ENCODE data around the gene GBP5. TPM values are rescaled to one million over a fixed set of nuclear protein-coding genes. Genes with fewer than 3 reads are reported as not detected.

GBP5 gene
- total RNA-seq, 4 donors from 2014 or later, result 0.42 to 3.0 (median 0.73) TPM

- Histone ChIP-seq H3K4me1 (peaks cover 0 to 29% (median 21%) of the 10 kb centered on the region in 4 donors), H3K36me3 (no peaks in the 10 kb centered on the region), H3K9me3 (no peaks in the 10 kb centered on the region), H3K27ac (replicated peaks in 1 of 4) (peak overlapping the region in 1 of 4 donors; percentile 72), H3K27me3 (no peaks in the 10 kb centered on the region), H3K4me3 (no peak overlapping the region)
- intact Hi-C loops (cut with DNase I), result no loop called here
- no peak for TF ChIP-seq POLR2A (IDR thresholded peaks at IDR 0.05; ENCODE audit: low read depth)
- no peak for TF ChIP-seq POLR2AphosphoS5 (IDR thresholded peaks at IDR 0.05)
- TF ChIP-seq CTCF (IDR thresholded peaks at IDR 0.05), result no peak
- TF ChIP-seq EP300 (IDR thresholded peaks at IDR 0.05), result no peak
- no peak for DNase-seq (ENCODE audit: extremely low spot score)
- WGBS, result 97% methylated on average over 8 of the region's 13 CpGs
These were observed 691 bp upstream of the GBP5 start for GRCh38 chr1:89273324-89273778.

- WGBS, result 58% methylated on average over 3 of the region's 3 CpGs
- intact Hi-C loops (cut with DNase I), result no loop called here
- no peak for DNase-seq (ENCODE audit: extremely low spot score)
- H3K27me3 ChIP-seq, result no peaks in the 10 kb centered on the region
- H3K4me1 ChIP-seq, result peaks cover 0 to 29% (median 21%) of the 10 kb centered on the region in 4 donors
- TF ChIP-seq EP300 (IDR thresholded peaks at IDR 0.05) (no peak), POLR2AphosphoS5 (IDR thresholded peaks at IDR 0.05) (no peak), POLR2A (IDR thresholded peaks at IDR 0.05; ENCODE audit: low read depth) (no peak), CTCF (IDR thresholded peaks at IDR 0.05) (no peak)
- peak overlapping the region in 2 of 4 donors; percentile 11 to 13 for H3K27ac ChIP-seq (replicated peaks in 1 of 4)
- no peaks in the 10 kb centered on the region for H3K36me3 ChIP-seq
- peak overlapping the region in 1 of 4 donors; percentile 7 for H3K4me3 ChIP-seq
- H3K9me3 ChIP-seq, result no peaks in the 10 kb centered on the region
These were observed 1.2 kb downstream of the GBP5 start for GRCh38 chr1:89271341-89272015.

- Histone ChIP-seq H3K36me3 (no peaks in the 10 kb centered on the region), H3K4me3 (no peak overlapping the region), H3K27me3 (no peaks in the 10 kb centered on the region), H3K27ac (replicated peaks in 1 of 4) (no peak overlapping the region), H3K9me3 (no peaks in the 10 kb centered on the region), H3K4me1 (peaks cover 0 to 29% (median 21%) of the 10 kb centered on the region in 4 donors)
- 93% methylated on average over 1 of the region's 1 CpG for WGBS
- TF ChIP-seq CTCF (IDR thresholded peaks at IDR 0.05), result no peak
- no peak for TF ChIP-seq EP300 (IDR thresholded peaks at IDR 0.05)
- no peak for TF ChIP-seq POLR2A (IDR thresholded peaks at IDR 0.05; ENCODE audit: low read depth)
- TF ChIP-seq POLR2AphosphoS5 (IDR thresholded peaks at IDR 0.05), result no peak
- intact Hi-C loops (cut with DNase I), result no loop called here
- DNase-seq (ENCODE audit: extremely low spot score), result no peak
These were observed 2.2 kb downstream of the GBP5 start for GRCh38 chr1:89270423-89270822.

GRCh38 chr1:89269277-89269676 lies 3.4 kb downstream of the GBP5 start:
- Histone ChIP-seq H3K4me3 (no peak overlapping the region), H3K4me1 (peaks cover 0 to 19% (median 10%) of the 10 kb centered on the region in 4 donors), H3K36me3 (no peaks in the 10 kb centered on the region), H3K27ac (replicated peaks in 1 of 4) (no peak overlapping the region), H3K9me3 (no peaks in the 10 kb centered on the region), H3K27me3 (no peaks in the 10 kb centered on the region)
- TF ChIP-seq EP300 (IDR thresholded peaks at IDR 0.05), result no peak
- no peak for TF ChIP-seq CTCF (IDR thresholded peaks at IDR 0.05)
- no peak for TF ChIP-seq POLR2A (IDR thresholded peaks at IDR 0.05; ENCODE audit: low read depth)
- no peak for TF ChIP-seq POLR2AphosphoS5 (IDR thresholded peaks at IDR 0.05)
- intact Hi-C loops (cut with DNase I), result loop anchor here (10.0 kb wide), 1 partner anchor 134 kb away; no protein-coding TSS in a partner anchor
- DNase-seq (ENCODE audit: extremely low spot score), result no peak
- WGBS, result 78% methylated on average over 5 of the region's 5 CpGs
